HepG2 (cell line): ENCODE results near the gene MARS1. TPM values are rescaled to one million over a fixed set of nuclear protein-coding genes. Genes with fewer than 3 reads are reported as not detected.

Source experiments
- ATAC-seq: fragments of 200-7000 bp; cut with Tn5 transposase; 3 replicates; pipeline ENCODE4 v1.9.1; 2020; ENCODE audit warnings: mild to moderate bottlenecking, moderate library complexity
- BruUV-seq: library from RNA; stranded (reverse); fragments of 400-500 nt; replicated peaks from 2 replicates; lab custom pipeline; 2021; lab: Mats Ljungman, UMichigan
- CTCF ChIA-PET: fragments of 300-600 bp; formaldehyde crosslinking; extraction: SDS; loops from one replicate; lab custom pipeline; 2021; ENCODE audit warnings: low total read pairs, inconsistent platforms, low intra/inter-chr PET ratio; lab: Yijun Ruan, JAX
- POLR2A ChIA-PET: fragments of 350-600 bp; sonication (Branson Sonifier 250); formaldehyde crosslinking; loops from one replicate; lab custom pipeline; 2020; ENCODE audit warnings: antibody characterized with exemption, inconsistent platforms; lab: Yijun Ruan, JAX
- DNase-seq: peaks from one replicate; pipeline ENCODE4 v3.0.0-alpha.2; 2015; ENCODE audit warnings: low spot score
- FAIRE-seq: peaks from 3 replicates; lab custom pipeline; 2011; peaks lifted over from hg19 to GRCh38; lab: Jason Lieb, UNC
- H2AFZ ChIP-seq: one replicate; pipeline ENCODE4 v1.6.1; 2011; ENCODE audit warnings: low read length, inconsistent platforms
- H3K27ac ChIP-seq: fragments of 300-600 bp; 3 replicates; pipeline ENCODE4 v1.8.0; 2011; ENCODE audit warnings: mixed run types, mild to moderate bottlenecking, mixed read lengths, low read length, inconsistent platforms; ENCODE audit not compliant: insufficient read depth; ENCODE audit errors: extremely low read length
- H3K27me3 ChIP-seq, 2 experiments: fragments of 200-600 bp in 1 of 2; 2 replicates in 1 of 2; 3 replicates in 1 of 2; pipeline versions ENCODE4 v1.6.0 to v1.8.0; 2011; ENCODE audit warnings: low read length in 2 of 2, mild to moderate bottlenecking in 2 of 2, moderate library complexity in 2 of 2, inconsistent platforms in 1 of 2; ENCODE audit not compliant: insufficient read depth in 2 of 2, control insufficient read depth in 1 of 2
- H3K36me3 ChIP-seq, 2 experiments: fragments of 200-600 bp in 1 of 2; replicated peaks in 1 of 2; 2 replicates in 1 of 2; 3 replicates in 1 of 2; pipeline versions ENCODE4 v1.5.1 to v1.8.0; 2011; ENCODE audit warnings: low read length in 2 of 2, inconsistent platforms in 1 of 2; ENCODE audit not compliant: insufficient read depth in 2 of 2, control insufficient read depth in 1 of 2
- H3K4me1 ChIP-seq: 2 replicates; pipeline ENCODE4 v1.5.1; 2012; ENCODE audit warnings: low read length, inconsistent platforms; ENCODE audit not compliant: insufficient read depth
- H3K4me2 ChIP-seq: 2 replicates; pipeline ENCODE4 v1.6.0; 2011; ENCODE audit warnings: low read depth, low read length, inconsistent platforms
- H3K4me3 ChIP-seq, 3 experiments: fragments of 200-600 bp in 1 of 3; sonication (generic), shearing (Covaris generic) in 1 of 3; replicated peaks in 1 of 3; 2 replicates each; pipeline ENCODE4 v1.5.1; 2011 to 2016; ENCODE audit warnings: low read length in 3 of 3, inconsistent platforms in 2 of 3, low read depth in 2 of 3, mild to moderate bottlenecking in 2 of 3, control low read depth in 1 of 3, mixed read lengths in 1 of 3; ENCODE audit not compliant: insufficient read depth in 1 of 3
- H3K79me2 ChIP-seq: one replicate; pipeline ENCODE4 v1.6.1; 2011; ENCODE audit warnings: low read length, inconsistent platforms; ENCODE audit not compliant: insufficient read depth
- H3K9ac ChIP-seq: 2 replicates; pipeline ENCODE4 v1.6.0; 2011; ENCODE audit warnings: mild to moderate bottlenecking, low read depth, low read length, inconsistent platforms; ENCODE audit not compliant: insufficient read depth
- H3K9me3 ChIP-seq: 2 replicates; pipeline ENCODE4 v1.5.1; 2012; ENCODE audit warnings: mild to moderate bottlenecking, low read length
- H4K20me1 ChIP-seq: 2 replicates; pipeline ENCODE4 v1.6.0; 2011; ENCODE audit warnings: inconsistent platforms, mild to moderate bottlenecking, low read length, moderate library complexity; ENCODE audit not compliant: insufficient read depth
- CCDC6 ChIP-seq: sonication (generic); formaldehyde crosslinking; IDR thresholded peaks from 2 replicates; pipeline ENCODE4 v1.8.1; 2022; ENCODE audit warnings: mild to moderate bottlenecking, missing genetic modification reagents, moderate library complexity
- FOXO1 ChIP-seq: sonication (generic); formaldehyde crosslinking; IDR thresholded peaks from 2 replicates; pipeline ENCODE4 v1.4.0; 2020; ENCODE audit warnings: missing genetic modification reagents
- GATAD1 ChIP-seq: IDR thresholded peaks from 2 replicates; pipeline ENCODE4 v1.6.1; 2016; ENCODE audit warnings: missing genetic modification reagents, missing compliant biosample characterization
- HMG20A ChIP-seq: IDR thresholded peaks from 2 replicates; pipeline ENCODE4 v1.6.1; 2016; ENCODE audit warnings: borderline replicate concordance
- MEF2D ChIP-seq: sonication (generic); formaldehyde crosslinking; IDR thresholded peaks from 2 replicates; pipeline ENCODE4 v1.5.1; 2020; ENCODE audit warnings: mild to moderate bottlenecking, missing genetic modification reagents
- MTA3 ChIP-seq: sonication (generic); formaldehyde crosslinking; IDR thresholded peaks from 2 replicates; pipeline ENCODE4 v1.4.0; 2020; ENCODE audit warnings: missing genetic modification reagents
- MXI1 ChIP-seq: IDR thresholded peaks from 3 replicates; pipeline ENCODE4 v1.6.1; 2012; ENCODE audit warnings: low read depth, low read length, inconsistent platforms, borderline replicate concordance
- SAP130 ChIP-seq: IDR thresholded peaks from 2 replicates; pipeline ENCODE4 v1.6.1; 2016; ENCODE audit warnings: low read depth
- TBX2 ChIP-seq: sonication (generic); formaldehyde crosslinking; IDR thresholded peaks from 2 replicates; pipeline ENCODE4 v1.5.0; 2020; ENCODE audit warnings: missing genetic modification reagents, mild to moderate bottlenecking, borderline replicate concordance
- TBX3 ChIP-seq: fragments of 450-650 bp; IDR thresholded peaks from 2 replicates; pipeline ENCODE4 v1.6.1; 2017; ENCODE audit warnings: antibody characterized with exemption, mild to moderate bottlenecking, inconsistent platforms, borderline replicate concordance
- TCF12 ChIP-seq, 2 experiments: fragments of 450-650 bp in 1 of 2; sonication (generic) in 1 of 2; formaldehyde crosslinking in 1 of 2; IDR thresholded peaks; 2 replicates each; pipeline versions ENCODE4 v1.6.1 to v1.8.0; 2017 to 2022; ENCODE audit warnings: antibody characterized with exemption in 1 of 2, mild to moderate bottlenecking in 1 of 2, missing genetic modification reagents in 1 of 2, moderate library complexity in 1 of 2
- TCF7L2 ChIP-seq: IDR thresholded peaks from 2 replicates; pipeline ENCODE4 v1.6.1; 2011; ENCODE audit warnings: mild to moderate bottlenecking, low read depth, low read length, moderate library complexity
- ZNF501 ChIP-seq: sonication (generic); formaldehyde crosslinking; IDR thresholded peaks from 2 replicates; pipeline ENCODE4 v1.5.1; 2020; ENCODE audit warnings: mild to moderate bottlenecking, moderate library complexity, missing genetic modification reagents
- ZSCAN25 ChIP-seq: sonication (generic); formaldehyde crosslinking; IDR thresholded peaks from 2 replicates; pipeline ENCODE4 v1.8.0; 2022; ENCODE audit warnings: mild to moderate bottlenecking, missing genetic modification reagents
- in situ Hi-C: cut with HindIII; loops from 2 replicates; pipeline ENCODE4 v1.10.0; 2017; ENCODE audit warnings: low pct_unique_long_range_greater_than_20kb; ENCODE audit not compliant: extremely low pct_ligation_motif_present
- intact Hi-C: fragments of 100-400 bp; cut with micrococcal nuclease; formaldehyde crosslinking; loops from one replicate; pipeline ENCODE4 v1.10.0; 2022; ENCODE audit not compliant: unreplicated experiment
- polyA plus RNA-seq, 8 experiments: library from polyadenylated mRNA; depleted of rRNA in 3 of 8; stranded (reverse) in 7 of 8; unstranded in 1 of 8; fragments of >200 nt; fragmentation: Illumina TruSeq in 4 of 8; extraction: Trizol in 4 of 8; gene quantifications; 2 replicates each; pipeline versions ENCODE4 v1.2.1 to v1.2.3, GENCODE V29; 2011 to 2016; ENCODE audit warnings: low read depth in 4 of 8, missing spikeins in 1 of 8, mixed read lengths in 1 of 8; ENCODE audit not compliant: insufficient read depth in 1 of 8
- total RNA-seq, 5 experiments: library from RNA; depleted of rRNA; stranded (reverse); fragments of >200 nt; fragmentation: Illumina TruSeq; extraction: Trizol; gene quantifications; 2 replicates each; pipeline ENCODE4 v1.2.3, GENCODE V29; 2016; ENCODE audit warnings: low read depth in 1 of 5
- TF ChIP-seq, protein P1 (sequence below): sonication (generic); formaldehyde crosslinking; IDR thresholded peaks from 2 replicates; pipeline ENCODE4 v1.8.1; 2022; ENCODE audit warnings: low read depth, mild to moderate bottlenecking, missing genetic modification reagents
- TF ChIP-seq, protein P2 (sequence below): sonication (generic); formaldehyde crosslinking; IDR thresholded peaks from 2 replicates; pipeline ENCODE4 v1.5.1; 2020; ENCODE audit warnings: mild to moderate bottlenecking, missing genetic modification reagents
- TF ChIP-seq, protein P3 (sequence below): sonication (generic); formaldehyde crosslinking; IDR thresholded peaks from 2 replicates; pipeline ENCODE4 v1.8.0; 2023; ENCODE audit warnings: mild to moderate bottlenecking, missing genetic modification reagents
- TF ChIP-seq, protein P4 (sequence below): sonication (generic); formaldehyde crosslinking; IDR thresholded peaks from 2 replicates; pipeline ENCODE4 v1.5.0; 2020; ENCODE audit warnings: missing genetic modification reagents

Gene MARS1
- total and polyA plus RNA-seq, 2 of the 13 experiments (the other 11 are each of a cell fraction or from before 2014, with no cell fraction given) = 115 to 181 TPM

GRCh38 chr12:57496822-57497221 is 9.0 kb downstream of the MARS1 start:
- Histone ChIP-seq H3K4me3 (no peak overlapping the region), H3K79me2 (no peaks in the 10 kb centered on the region), H4K20me1 (peaks cover 4% of the 10 kb centered on the region), H2AFZ (no peak overlapping the region), H3K27ac (no peak overlapping the region), H3K9me3 (no peaks in the 10 kb centered on the region), H3K4me2 (no peak overlapping the region), H3K4me1 (peaks cover 10% of the 10 kb centered on the region), H3K27me3 (no peaks in the 10 kb centered on the region), H3K9ac (no peak overlapping the region), H3K36me3 (peaks cover 21 to 50% of the 10 kb centered on the region in 2 experiments; a peak in 4 of 5 replicates)
- in situ Hi-C loops = no loop called here
- intact Hi-C loops = no loop called here
- BruUV-seq = no TSS peak
- ChIA-PET CTCF (no interaction called here), POLR2A (interaction anchor here (0.6 to 1.3 kb wide), 2 partner anchors 13 to 134 kb away, joined by 3 read pairs; no protein-coding TSS in a partner anchor)
- peak; percentile 60 for ATAC-seq
- FAIRE-seq = peak; percentile 64
- DNase-seq = no peak
- TF ChIP-seq MEF2D (CRISPR knock-in tag) (no peak), MTA3 (no peak), ZNF501 (CRISPR knock-in tag) (no peak), ZSCAN25 (CRISPR knock-in tag) (no peak), TBX3 (peak; percentile 44; the same call in 1 of the 2 replicates), TCF7L2 (peak; percentile 24; the same call in 1 of the 2 replicates), GATAD1 (CRISPR knock-in tag) (no peak), TBX2 (CRISPR knock-in tag) (peak; percentile 44; the same call in 1 of the 2 replicates), HMG20A (CRISPR knock-in tag) (no peak), CCDC6 (no peak), SAP130 (no peak), MXI1 (no peak), FOXO1 (CRISPR knock-in tag) (no peak), TCF12 (IDR thresholded peaks at IDR 0.05) (no peak), TCF12 (CRISPR knock-in tag; IDR thresholded peaks at IDR 0.05) (no peak)
- TF ChIP-seq, protein P1, sequence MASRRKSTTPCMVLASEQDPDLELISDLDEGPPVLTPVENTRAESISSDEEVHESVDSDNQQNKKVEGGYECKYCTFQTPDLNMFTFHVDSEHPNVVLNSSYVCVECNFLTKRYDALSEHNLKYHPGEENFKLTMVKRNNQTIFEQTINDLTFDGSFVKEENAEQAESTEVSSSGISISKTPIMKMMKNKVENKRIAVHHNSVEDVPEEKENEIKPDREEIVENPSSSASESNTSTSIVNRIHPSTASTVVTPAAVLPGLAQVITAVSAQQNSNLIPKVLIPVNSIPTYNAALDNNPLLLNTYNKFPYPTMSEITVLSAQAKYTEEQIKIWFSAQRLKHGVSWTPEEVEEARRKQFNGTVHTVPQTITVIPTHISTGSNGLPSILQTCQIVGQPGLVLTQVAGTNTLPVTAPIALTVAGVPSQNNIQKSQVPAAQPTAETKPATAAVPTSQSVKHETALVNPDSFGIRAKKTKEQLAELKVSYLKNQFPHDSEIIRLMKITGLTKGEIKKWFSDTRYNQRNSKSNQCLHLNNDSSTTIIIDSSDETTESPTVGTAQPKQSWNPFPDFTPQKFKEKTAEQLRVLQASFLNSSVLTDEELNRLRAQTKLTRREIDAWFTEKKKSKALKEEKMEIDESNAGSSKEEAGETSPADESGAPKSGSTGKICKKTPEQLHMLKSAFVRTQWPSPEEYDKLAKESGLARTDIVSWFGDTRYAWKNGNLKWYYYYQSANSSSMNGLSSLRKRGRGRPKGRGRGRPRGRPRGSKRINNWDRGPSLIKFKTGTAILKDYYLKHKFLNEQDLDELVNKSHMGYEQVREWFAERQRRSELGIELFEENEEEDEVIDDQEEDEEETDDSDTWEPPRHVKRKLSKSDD (CRISPR knock-in tag) = no peak
- TF ChIP-seq, protein P2, sequence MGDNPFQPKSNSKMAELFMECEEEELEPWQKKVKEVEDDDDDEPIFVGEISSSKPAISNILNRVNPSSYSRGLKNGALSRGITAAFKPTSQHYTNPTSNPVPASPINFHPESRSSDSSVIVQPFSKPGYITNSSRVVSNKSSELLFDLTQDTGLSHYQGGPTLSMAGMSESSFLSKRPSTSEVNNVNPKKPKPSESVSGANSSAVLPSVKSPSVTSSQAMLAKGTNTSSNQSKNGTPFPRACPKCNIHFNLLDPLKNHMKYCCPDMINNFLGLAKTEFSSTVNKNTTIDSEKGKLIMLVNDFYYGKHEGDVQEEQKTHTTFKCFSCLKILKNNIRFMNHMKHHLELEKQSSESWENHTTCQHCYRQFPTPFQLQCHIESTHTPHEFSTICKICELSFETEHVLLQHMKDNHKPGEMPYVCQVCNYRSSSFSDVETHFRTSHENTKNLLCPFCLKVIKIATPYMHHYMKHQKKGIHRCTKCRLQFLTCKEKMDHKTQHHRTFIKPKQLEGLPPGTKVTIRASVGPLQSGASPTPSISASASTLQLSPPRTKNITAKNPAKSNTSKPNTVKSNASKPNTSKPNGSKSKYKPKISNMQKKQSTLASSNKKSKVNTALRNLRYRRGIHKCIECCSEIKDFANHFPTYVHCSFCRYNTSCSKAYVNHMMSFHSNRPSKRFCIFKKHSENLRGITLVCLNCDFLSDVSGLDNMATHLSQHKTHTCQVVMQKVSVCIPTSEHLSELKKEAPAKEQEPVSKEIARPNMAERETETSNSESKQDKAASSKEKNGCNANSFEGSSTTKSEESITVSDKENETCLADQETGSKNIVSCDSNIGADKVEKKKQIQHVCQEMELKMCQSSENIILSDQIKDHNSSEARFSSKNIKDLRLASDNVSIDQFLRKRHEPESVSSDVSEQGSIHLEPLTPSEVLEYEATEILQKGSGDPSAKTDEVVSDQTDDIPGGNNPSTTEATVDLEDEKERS = no peak
- TF ChIP-seq, protein P3, sequence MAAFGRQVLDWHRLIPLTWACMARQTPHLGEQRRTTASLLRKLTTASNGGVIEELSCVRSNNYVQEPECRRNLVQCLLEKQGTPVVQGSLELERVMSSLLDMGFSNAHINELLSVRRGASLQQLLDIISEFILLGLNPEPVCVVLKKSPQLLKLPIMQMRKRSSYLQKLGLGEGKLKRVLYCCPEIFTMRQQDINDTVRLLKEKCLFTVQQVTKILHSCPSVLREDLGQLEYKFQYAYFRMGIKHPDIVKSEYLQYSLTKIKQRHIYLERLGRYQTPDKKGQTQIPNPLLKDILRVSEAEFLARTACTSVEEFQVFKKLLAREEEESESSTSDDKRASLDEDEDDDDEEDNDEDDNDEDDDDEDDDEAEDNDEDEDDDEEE (CRISPR knock-in tag) = no peak
- TF ChIP-seq, protein P4, sequence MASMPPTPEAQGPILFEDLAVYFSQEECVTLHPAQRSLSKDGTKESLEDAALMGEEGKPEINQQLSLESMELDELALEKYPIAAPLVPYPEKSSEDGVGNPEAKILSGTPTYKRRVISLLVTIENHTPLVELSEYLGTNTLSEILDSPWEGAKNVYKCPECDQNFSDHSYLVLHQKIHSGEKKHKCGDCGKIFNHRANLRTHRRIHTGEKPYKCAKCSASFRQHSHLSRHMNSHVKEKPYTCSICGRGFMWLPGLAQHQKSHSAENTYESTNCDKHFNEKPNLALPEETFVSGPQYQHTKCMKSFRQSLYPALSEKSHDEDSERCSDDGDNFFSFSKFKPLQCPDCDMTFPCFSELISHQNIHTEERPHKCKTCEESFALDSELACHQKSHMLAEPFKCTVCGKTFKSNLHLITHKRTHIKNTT (CRISPR knock-in tag) = no peak
